ENCODE results near the gene DCST1.

DCST1 gene

DNA sequence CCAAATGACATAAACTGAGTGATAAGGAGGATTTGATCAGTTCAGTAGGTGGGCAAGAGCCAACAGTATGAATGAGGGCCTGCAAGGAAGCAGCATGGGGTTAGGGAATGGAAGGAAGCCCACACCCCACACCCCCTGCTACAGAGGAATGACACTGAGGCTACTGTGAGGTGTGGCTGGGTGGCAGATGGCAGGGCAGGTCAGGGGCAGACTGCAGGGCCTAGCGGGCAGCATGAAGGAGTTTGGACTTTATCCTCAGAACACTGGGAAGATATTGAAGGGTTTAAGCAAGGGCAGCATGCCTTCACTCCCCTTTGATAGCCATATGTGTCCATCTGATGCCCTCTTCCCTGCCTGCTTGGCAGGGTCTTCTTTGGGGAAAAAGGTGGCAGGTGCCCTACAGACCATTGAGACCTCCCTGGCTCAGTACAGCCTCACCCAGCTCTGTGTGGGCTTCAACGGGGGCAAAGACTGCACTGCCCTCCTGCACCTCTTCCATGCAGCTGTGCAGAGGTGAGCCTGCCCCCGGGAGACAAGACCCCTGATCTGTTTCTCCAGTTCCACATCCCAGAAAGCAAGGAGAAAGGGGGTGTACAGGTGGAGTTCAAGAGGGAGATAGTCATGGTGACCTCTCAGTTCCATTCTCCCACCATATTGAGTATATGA, 44.3 kb upstream of the DCST1 start (continued):
- TF ChIP-seq ZNF70 (CRISPR knock-in tag; IDR thresholded peaks at IDR 0.05) = no peak
- TF ChIP-seq, protein P1, sequence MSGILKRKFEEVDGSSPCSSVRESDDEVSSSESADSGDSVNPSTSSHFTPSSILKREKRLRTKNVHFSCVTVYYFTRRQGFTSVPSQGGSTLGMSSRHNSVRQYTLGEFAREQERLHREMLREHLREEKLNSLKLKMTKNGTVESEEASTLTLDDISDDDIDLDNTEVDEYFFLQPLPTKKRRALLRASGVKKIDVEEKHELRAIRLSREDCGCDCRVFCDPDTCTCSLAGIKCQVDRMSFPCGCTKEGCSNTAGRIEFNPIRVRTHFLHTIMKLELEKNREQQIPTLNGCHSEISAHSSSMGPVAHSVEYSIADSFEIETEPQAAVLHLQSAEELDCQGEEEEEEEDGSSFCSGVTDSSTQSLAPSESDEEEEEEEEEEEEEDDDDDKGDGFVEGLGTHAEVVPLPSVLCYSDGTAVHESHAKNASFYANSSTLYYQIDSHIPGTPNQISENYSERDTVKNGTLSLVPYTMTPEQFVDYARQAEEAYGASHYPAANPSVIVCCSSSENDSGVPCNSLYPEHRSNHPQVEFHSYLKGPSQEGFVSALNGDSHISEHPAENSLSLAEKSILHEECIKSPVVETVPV (CRISPR knock-in tag; IDR thresholded peaks at IDR 0.05) = no peak
- no peak for TF ChIP-seq TCF4 (CRISPR knock-in tag; IDR thresholded peaks at IDR 0.05; ENCODE audit: borderline replicate concordance)
- no peak for TF ChIP-seq CSDC2 (CRISPR knock-in tag; IDR thresholded peaks at IDR 0.05)
- TF ChIP-seq OSR1 (CRISPR knock-in tag; IDR thresholded peaks at IDR 0.05) = no peak
- TF ChIP-seq, protein P2, sequence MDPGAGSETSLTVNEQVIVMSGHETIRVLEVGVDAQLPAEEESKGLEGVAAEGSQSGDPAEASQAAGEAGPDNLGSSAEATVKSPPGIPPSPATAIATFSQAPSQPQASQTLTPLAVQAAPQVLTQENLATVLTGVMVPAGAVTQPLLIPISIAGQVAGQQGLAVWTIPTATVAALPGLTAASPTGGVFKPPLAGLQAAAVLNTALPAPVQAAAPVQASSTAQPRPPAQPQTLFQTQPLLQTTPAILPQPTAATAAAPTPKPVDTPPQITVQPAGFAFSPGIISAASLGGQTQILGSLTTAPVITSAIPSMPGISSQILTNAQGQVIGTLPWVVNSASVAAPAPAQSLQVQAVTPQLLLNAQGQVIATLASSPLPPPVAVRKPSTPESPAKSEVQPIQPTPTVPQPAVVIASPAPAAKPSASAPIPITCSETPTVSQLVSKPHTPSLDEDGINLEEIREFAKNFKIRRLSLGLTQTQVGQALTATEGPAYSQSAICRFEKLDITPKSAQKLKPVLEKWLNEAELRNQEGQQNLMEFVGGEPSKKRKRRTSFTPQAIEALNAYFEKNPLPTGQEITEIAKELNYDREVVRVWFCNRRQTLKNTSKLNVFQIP (CRISPR knock-in tag; IDR thresholded peaks at IDR 0.05; ENCODE audit: borderline replicate concordance, low read depth) = no peak

DNA sequence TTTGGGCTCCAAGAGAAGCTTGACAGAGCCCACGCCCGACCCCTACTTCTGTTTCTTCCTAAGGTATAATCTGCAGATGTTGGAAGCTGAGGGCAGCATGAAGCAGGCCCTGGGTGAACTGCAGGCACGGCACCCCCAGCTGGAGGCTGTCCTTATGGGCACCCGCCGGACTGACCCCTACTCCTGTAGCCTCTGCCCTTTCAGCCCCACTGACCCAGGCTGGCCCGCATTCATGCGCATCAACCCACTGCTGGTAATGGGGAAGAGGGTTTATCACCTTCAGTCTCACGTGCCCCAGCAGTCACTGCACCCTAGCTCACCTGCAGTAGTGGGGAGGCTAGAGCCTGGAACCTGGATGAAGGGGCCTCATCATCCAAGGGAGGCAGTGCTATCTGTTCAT, 43.3 kb upstream of the DCST1 start:
- TF ChIP-seq, protein P3, sequence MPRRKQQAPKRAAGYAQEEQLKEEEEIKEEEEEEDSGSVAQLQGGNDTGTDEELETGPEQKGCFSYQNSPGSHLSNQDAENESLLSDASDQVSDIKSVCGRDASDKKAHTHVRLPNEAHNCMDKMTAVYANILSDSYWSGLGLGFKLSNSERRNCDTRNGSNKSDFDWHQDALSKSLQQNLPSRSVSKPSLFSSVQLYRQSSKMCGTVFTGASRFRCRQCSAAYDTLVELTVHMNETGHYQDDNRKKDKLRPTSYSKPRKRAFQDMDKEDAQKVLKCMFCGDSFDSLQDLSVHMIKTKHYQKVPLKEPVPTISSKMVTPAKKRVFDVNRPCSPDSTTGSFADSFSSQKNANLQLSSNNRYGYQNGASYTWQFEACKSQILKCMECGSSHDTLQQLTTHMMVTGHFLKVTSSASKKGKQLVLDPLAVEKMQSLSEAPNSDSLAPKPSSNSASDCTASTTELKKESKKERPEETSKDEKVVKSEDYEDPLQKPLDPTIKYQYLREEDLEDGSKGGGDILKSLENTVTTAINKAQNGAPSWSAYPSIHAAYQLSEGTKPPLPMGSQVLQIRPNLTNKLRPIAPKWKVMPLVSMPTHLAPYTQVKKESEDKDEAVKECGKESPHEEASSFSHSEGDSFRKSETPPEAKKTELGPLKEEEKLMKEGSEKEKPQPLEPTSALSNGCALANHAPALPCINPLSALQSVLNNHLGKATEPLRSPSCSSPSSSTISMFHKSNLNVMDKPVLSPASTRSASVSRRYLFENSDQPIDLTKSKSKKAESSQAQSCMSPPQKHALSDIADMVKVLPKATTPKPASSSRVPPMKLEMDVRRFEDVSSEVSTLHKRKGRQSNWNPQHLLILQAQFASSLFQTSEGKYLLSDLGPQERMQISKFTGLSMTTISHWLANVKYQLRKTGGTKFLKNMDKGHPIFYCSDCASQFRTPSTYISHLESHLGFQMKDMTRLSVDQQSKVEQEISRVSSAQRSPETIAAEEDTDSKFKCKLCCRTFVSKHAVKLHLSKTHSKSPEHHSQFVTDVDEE (CRISPR knock-in tag; IDR thresholded peaks at IDR 0.05) = no peak
- TF ChIP-seq CSDC2 (CRISPR knock-in tag; IDR thresholded peaks at IDR 0.05) (no peak), PPARA (CRISPR knock-in tag; IDR thresholded peaks at IDR 0.05; ENCODE audit: borderline replicate concordance) (no peak), SNAI2 (CRISPR knock-in tag; IDR thresholded peaks at IDR 0.05) (no peak), ZFP30 (CRISPR knock-in tag; IDR thresholded peaks at IDR 0.05) (no peak), OSR1 (CRISPR knock-in tag; IDR thresholded peaks at IDR 0.05) (no peak), ISL1 (CRISPR knock-in tag; IDR thresholded peaks at IDR 0.05) (no peak), ZNF8 (CRISPR knock-in tag; IDR thresholded peaks at IDR 0.05) (no peak), TCF4 (CRISPR knock-in tag; IDR thresholded peaks at IDR 0.05; ENCODE audit: borderline replicate concordance) (no peak), ZNF70 (CRISPR knock-in tag; IDR thresholded peaks at IDR 0.05) (no peak), ZNF565 (CRISPR knock-in tag; conservative IDR thresholded peaks at IDR 0.05; ENCODE audit: low read depth) (no peak), ZFP3 (CRISPR knock-in tag; IDR thresholded peaks at IDR 0.05) (no peak)
- TF ChIP-seq, protein P4, sequence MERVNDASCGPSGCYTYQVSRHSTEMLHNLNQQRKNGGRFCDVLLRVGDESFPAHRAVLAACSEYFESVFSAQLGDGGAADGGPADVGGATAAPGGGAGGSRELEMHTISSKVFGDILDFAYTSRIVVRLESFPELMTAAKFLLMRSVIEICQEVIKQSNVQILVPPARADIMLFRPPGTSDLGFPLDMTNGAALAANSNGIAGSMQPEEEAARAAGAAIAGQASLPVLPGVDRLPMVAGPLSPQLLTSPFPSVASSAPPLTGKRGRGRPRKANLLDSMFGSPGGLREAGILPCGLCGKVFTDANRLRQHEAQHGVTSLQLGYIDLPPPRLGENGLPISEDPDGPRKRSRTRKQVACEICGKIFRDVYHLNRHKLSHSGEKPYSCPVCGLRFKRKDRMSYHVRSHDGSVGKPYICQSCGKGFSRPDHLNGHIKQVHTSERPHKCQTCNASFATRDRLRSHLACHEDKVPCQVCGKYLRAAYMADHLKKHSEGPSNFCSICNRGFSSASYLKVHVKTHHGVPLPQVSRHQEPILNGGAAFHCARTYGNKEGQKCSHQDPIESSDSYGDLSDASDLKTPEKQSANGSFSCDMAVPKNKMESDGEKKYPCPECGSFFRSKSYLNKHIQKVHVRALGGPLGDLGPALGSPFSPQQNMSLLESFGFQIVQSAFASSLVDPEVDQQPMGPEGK (CRISPR knock-in tag; IDR thresholded peaks at IDR 0.05; ENCODE audit: borderline replicate concordance) = no peak
- TF ChIP-seq, protein P5, sequence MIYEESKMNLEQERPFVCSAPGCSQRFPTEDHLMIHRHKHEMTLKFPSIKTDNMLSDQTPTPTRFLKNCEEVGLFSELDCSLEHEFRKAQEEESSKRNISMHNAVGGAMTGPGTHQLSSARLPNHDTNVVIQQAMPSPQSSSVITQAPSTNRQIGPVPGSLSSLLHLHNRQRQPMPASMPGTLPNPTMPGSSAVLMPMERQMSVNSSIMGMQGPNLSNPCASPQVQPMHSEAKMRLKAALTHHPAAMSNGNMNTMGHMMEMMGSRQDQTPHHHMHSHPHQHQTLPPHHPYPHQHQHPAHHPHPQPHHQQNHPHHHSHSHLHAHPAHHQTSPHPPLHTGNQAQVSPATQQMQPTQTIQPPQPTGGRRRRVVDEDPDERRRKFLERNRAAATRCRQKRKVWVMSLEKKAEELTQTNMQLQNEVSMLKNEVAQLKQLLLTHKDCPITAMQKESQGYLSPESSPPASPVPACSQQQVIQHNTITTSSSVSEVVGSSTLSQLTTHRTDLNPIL (CRISPR knock-in tag; IDR thresholded peaks at IDR 0.05; ENCODE audit: low read depth) = no peak
- TF ChIP-seq, protein P2 (CRISPR knock-in tag; IDR thresholded peaks at IDR 0.05; ENCODE audit: borderline replicate concordance, low read depth) = no peak
- no peak for ATAC-seq

Data from SK-N-SH treated with all-trans-retinoic acid at 6 μM for 48 hours (cell line).